TTC549 (cell line): Measurements from ENCODE around the gene RBM11.

Experiments used
- FAIRE-seq: peaks from 2 replicates; lab custom pipeline; 2012; peaks lifted over from hg19 to GRCh38; lab: Jason Lieb, UNC

RBM11 gene

GRCh38 chr21:14271053-14271452, 55.1 kb downstream of the RBM11 start:
- no peak for FAIRE-seq

DNA sequence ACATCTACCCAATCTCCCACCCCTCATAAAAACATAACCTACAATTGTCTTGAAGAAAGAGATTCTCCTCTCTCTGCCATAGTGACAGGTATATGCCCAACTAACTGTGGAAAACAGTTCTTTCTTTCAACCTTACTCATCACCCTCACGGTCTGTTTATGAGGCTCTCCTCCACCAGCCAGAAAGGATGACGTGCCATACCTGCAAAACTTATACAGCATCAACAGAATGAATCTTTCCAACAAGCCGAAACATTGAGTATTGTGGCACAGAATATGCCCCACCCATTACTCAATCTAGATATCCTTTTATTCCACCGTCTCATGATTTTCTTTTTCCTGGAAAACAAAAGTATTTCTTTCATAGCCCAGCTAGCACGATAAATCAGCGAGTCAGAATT, 55.7 kb downstream of the RBM11 start:
- FAIRE-seq: no peak

DNA sequence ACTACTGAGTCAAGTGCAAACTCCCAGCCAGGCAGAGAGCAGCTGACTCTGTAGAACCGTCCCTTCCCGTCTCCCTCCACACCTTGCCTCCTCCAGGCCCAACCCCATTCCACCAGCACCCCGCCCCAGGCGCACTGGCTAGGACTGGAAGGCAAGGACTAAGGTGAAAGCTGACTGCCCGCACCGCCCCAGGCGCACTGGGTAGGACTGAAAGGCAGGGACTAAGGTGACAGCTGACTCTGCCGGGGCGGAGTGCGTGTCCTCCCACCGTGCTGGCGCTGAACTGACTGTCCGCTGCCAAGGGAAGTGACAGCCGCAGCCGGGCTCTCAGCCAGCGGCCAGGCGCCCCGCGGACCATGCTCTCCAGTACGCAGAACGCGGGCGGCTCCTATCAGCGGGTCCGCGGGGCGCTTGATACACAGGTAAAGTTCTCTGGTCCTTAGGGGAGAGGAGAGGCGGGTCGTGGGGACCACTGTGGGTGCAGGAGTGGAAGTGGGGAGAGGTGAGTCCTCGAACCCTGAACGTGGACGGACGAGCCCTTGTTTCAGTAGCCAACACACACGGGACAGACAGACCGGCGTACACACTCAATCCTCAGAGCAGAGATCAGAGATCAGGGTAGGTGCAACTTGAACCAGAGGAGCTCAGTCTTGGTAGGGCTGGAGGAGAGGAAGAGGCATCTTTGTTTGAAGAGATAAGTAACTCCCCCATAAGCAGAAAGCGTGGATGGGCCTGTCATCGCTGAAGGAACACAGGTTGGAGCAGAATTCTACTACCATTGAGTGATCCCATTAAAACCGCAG, 58.0 kb downstream of the RBM11 start:
- FAIRE-seq: no peak

DNA sequence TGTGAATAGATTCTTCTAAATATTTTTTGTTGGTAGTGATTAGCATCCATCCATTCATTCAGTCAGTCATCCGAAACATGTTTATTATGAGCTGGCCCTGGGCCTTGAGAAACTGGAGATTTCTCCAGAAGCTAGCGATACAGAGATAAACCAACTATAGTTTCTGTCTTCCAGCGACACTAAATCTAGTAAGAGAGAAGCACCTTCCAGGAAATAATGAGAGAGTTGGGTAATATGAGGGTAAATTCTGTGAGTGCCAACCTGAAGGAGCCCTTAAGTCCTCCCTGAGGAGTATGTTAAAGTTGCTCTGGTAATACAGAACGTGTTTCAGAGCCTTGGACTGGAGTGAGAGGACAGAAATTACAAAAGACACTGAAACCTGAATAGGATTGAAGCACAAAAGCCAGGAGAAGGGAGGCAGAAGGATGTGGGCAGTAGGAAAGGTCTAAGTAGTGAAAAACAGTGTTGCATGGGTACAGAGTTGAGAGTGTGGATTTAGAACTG, 59.8 kb downstream of the RBM11 start:
- no peak for FAIRE-seq
